ENCODE measurements around the gene DARS1.
"Not testable (repeated sequence)": the region's sequence is repeated elsewhere in the genome, so short reads cannot be mapped to it uniquely, and the experiment has no call there.

DARS1 gene

GRCh38 chr2:135936524-135936923 is 48.9 kb downstream of the DARS1 start:
- DNase-seq = no peak

- no peak for DNase-seq
These were observed 49.5 kb downstream of the DARS1 start for GRCh38 chr2:135935914-135936313.

- DNase-seq = no peak
These were observed 53.5 kb downstream of the DARS1 start for GRCh38 chr2:135931776-135932443.

- no peak for DNase-seq
These were observed 58.8 kb downstream of the DARS1 start for GRCh38 chr2:135926605-135927004.

- DNase-seq = no peak
These were observed 59.9 kb downstream of the DARS1 start for GRCh38 chr2:135925571-135925970.

- DNase-seq = no peak
These were observed 69.2 kb downstream of the DARS1 start for GRCh38 chr2:135916207-135916606.

GRCh38 chr2:135914485-135914884 is 70.9 kb downstream of the DARS1 start:
- DNase-seq = no peak

- DNase-seq = no peak
These were observed 71.6 kb downstream of the DARS1 start for GRCh38 chr2:135913727-135914365.

GRCh38 chr2:135909976-135910375 is 75.5 kb downstream of the DARS1 start:
- no peak for DNase-seq

- no peak for DNase-seq
These were observed 79.7 kb downstream of the DARS1 start for GRCh38 chr2:135905679-135906078.

- no peak for DNase-seq
These were observed 81.0 kb downstream of the DARS1 start for GRCh38 chr2:135904341-135904989.

- no peak for DNase-seq
These were observed 81.8 kb downstream of the DARS1 start for GRCh38 chr2:135903650-135904049.

GRCh38 chr2:135899567-135899966 is 85.9 kb downstream of the DARS1 start:
- DNase-seq = no peak

GRCh38 chr2:135898234-135898786 is 87.1 kb downstream of the DARS1 start:
- DNase-seq = no peak

GRCh38 chr2:135894930-135895329 is 90.5 kb downstream of the DARS1 start:
- no peak for DNase-seq

- no peak for DNase-seq
These were observed 92.0 kb downstream of the DARS1 start for GRCh38 chr2:135893374-135893794.

GRCh38 chr2:135890835-135891234 is 94.6 kb downstream of the DARS1 start:
- no peak for DNase-seq

GRCh38 chr2:135890149-135890548 is 95.3 kb downstream of the DARS1 start:
- DNase-seq = no peak

GRCh38 chr2:135888587-135888986 is 96.8 kb downstream of the DARS1 start:
- DNase-seq = not testable (repeated sequence)

- DNase-seq = no peak
These were observed 99.7 kb downstream of the DARS1 start for GRCh38 chr2:135885709-135886108.

GRCh38 chr2:135882415-135882814 is 103.0 kb downstream of the DARS1 start:
- no peak for DNase-seq

- not testable (repeated sequence) for DNase-seq
These were observed 108.7 kb downstream of the DARS1 start for GRCh38 chr2:135876770-135877169.

GRCh38 chr2:135876066-135876711 is 109.2 kb downstream of the DARS1 start, which contains the start of gene MCM6:
Gene MCM6 (minus strand): TSS chr2:135876443. CDS start chr2:135876365, 78 bp downstream.
- peak; percentile 73 for DNase-seq
